ENCODE data around the gene COL8A1. TPM values are rescaled to one million over a fixed set of nuclear protein-coding genes. Genes with fewer than 3 reads are reported as not detected.

Gene COL8A1
- total RNA-seq, 1 donor from 2014 or later: 0.09 TPM

GRCh38 chr3:99614768-99615167 is 23.6 kb upstream of the COL8A1 start:
- POLR2A ChIA-PET: no interaction called here
- no peaks in the 10 kb centered on the region for H3K27me3 Mint-ChIP-seq
- peaks cover 7% of the 10 kb centered on the region for H3K9me3 Mint-ChIP-seq

GRCh38 chr3:99620077-99620767 is 18.2 kb upstream of the COL8A1 start:
- ChIA-PET POLR2A (no interaction called here), CTCF (no interaction called here)
- no peak overlapping the region for H3K27ac Mint-ChIP-seq
- H3K27me3 Mint-ChIP-seq: no peaks in the 10 kb centered on the region
- H3K9me3 Mint-ChIP-seq: peaks cover 7% of the 10 kb centered on the region
- TF ChIP-seq CTCF (IDR thresholded peaks at IDR 0.05): no peak
- no peak overlapping the region for H3K4me3 Mint-ChIP-seq
- intact Hi-C loops (cut with micrococcal nuclease): no loop called here
- H3K36me3 Mint-ChIP-seq (ENCODE audit: low read depth): no peaks in the 10 kb centered on the region
- ATAC-seq (ENCODE audit: low read depth): no peak
- DNase-seq: no peak
- H3K4me1 Mint-ChIP-seq: no peaks in the 10 kb centered on the region

More at GRCh38 chr3:99614768-99615167, 23.6 kb upstream of the COL8A1 start:
- Mint-ChIP-seq H3K27ac (no peak overlapping the region), H3K4me3 (no peak overlapping the region), H3K36me3 (ENCODE audit: low read depth) (no peaks in the 10 kb centered on the region), H3K4me1 (no peaks in the 10 kb centered on the region)
- DNase-seq: no peak
- CTCF ChIA-PET: no interaction called here
- intact Hi-C loops (cut with micrococcal nuclease): no loop called here
- TF ChIP-seq CTCF (IDR thresholded peaks at IDR 0.05): no peak
- no peak for ATAC-seq (ENCODE audit: low read depth)

GRCh38 chr3:99620976-99621375 is 17.4 kb upstream of the COL8A1 start:
- no peak overlapping the region for H3K27ac Mint-ChIP-seq
- ChIA-PET POLR2A (no interaction called here), CTCF (no interaction called here)
- no peak for DNase-seq
- no peaks in the 10 kb centered on the region for H3K27me3 Mint-ChIP-seq
- ATAC-seq (ENCODE audit: low read depth): no peak
- intact Hi-C loops (cut with micrococcal nuclease): no loop called here
- TF ChIP-seq CTCF (IDR thresholded peaks at IDR 0.05): no peak
- no peaks in the 10 kb centered on the region for H3K4me1 Mint-ChIP-seq
- no peak overlapping the region for H3K4me3 Mint-ChIP-seq
- H3K36me3 Mint-ChIP-seq (ENCODE audit: low read depth): no peaks in the 10 kb centered on the region
- peaks cover under 1% of the 10 kb centered on the region for H3K9me3 Mint-ChIP-seq

GRCh38 chr3:99624496-99625236 is 13.7 kb upstream of the COL8A1 start:
- H3K4me3 Mint-ChIP-seq: no peak overlapping the region

More at GRCh38 chr3:99624496-99625236, 13.7 kb upstream of the COL8A1 start:
- H3K4me1 Mint-ChIP-seq: no peaks in the 10 kb centered on the region
- ChIA-PET POLR2A (no interaction called here), CTCF (no interaction called here)
- H3K27ac Mint-ChIP-seq: no peak overlapping the region
- intact Hi-C loops (cut with micrococcal nuclease): no loop called here
- no peaks in the 10 kb centered on the region for H3K36me3 Mint-ChIP-seq (ENCODE audit: low read depth)
- DNase-seq (no peak), ATAC-seq (ENCODE audit: low read depth) (no peak)
- no peaks in the 10 kb centered on the region for H3K27me3 Mint-ChIP-seq
- TF ChIP-seq CTCF (IDR thresholded peaks at IDR 0.05): no peak
- no peaks in the 10 kb centered on the region for H3K9me3 Mint-ChIP-seq

All from activated B cell treated with CpG ODN at 0.5 μM for 24 hours (primary cell).